GM21526 (cell line): Measurements from ENCODE around the gene PCYT1A.
A peak's percentile ranks its signal among the peaks of the same experiment; 100 is the strongest.

Source experiments
- ATAC-seq: cut with Tn5 transposase; IDR thresholded peaks from one replicate; pipeline ENCODE4 v1.9.1; 2021; ENCODE audit warnings: moderate library complexity; ENCODE audit not compliant: unreplicated experiment, low FRiP score

PCYT1A gene

DNA sequence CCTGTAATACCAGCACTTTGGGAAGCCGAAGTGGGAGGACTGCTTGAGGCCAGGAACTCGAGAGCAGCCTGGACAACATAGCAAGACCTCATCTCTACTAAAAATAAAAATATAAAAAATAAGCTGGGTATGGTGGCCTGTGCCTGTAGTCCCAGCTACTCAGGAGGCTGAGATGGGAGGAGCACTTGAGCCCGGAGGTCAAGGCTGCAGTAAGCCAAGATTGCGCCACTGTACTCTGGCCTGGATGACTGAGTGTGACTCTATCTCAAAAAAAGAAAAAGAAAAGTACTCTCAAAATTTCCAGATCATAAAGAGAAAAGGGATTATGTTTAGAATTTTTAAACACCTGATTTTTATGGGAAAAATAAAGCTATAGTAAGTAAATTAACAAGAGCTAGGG, 47.1 kb downstream of the PCYT1A start:
- no peak for ATAC-seq

DNA sequence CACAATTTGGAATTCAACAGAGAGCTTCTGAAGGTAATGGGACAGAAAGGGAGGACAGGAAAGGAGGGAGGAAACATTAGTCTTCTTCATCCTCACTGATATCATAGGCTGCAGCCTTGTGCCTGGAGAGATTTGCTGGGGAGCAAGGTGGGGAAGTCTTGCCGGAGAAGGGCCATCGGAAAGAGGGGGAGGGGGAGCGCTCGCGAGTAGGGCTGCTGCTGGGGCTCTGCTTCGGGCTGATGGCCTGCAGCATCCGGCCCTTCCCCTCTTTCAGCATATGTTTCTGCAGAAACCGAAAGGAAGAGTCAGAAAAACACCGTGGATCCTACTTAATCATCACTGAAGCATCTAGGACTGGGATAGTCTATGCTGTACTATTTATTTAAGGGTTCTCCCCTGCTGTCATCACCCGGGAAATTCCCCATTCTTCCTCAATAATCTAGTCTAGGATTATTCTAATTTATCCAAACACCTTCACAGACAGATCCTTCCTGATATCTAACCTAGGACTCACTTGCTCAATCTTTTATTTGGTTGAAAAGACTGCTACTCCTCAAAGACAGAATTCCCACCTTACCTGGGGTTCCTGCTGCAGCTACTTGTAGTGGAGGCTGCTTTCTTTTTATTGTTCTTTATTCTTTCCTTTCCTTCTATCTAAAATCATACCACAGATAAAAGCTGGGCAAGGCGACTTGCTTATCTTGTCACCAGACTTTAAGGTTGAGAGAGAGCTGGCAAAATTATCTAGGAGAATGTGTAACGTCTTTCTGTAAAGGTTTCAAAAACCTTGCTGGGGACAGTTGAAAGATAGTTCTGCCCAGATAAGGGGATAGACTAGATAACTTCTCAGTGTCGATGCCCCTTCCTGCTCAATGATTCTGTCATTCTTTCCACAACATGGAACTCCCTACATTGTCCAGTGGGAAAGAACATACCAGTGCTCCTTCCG, 48.6 kb downstream of the PCYT1A start:
- ATAC-seq, result no peak

DNA sequence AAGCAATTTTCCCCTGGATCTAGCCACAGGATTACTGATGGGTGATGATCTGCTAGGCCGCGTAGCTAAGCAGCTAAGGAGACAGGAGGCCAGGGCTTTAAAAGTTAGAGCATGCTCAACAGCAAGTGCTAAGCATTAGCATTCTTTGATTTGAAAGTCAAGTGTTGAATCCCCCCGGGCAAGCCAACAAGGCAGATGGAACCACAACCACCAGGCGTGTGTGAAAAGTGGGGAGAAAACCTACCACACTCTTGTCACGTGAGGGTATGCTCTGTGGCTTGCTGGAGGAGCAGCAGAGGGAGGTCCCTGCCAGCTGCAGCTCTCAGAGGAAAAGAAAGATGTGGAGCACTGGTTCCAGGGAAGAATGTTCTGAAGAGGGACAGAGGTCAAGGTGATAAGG, 50.3 kb downstream of the PCYT1A start:
- ATAC-seq, result no peak

DNA sequence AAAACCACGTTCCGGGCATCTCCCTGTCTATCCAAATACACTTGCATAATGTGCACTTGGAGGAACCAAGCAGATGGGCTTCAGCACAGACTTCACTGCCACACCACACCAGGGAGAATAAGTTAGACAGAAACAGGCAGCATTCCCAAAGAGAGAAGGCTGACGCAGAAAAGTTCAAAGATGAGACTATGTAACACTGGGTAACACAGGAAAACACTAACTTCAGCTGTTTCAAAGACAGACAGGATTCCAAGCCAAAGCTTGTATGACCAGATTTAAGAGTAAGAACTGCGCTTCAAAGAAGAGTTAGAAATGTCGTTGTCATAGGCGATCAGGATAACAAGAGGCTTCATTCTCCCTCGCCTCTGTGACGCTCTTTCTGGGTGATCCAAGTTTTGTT, 51.3 kb downstream of the PCYT1A start:
- ATAC-seq, result no peak

DNA sequence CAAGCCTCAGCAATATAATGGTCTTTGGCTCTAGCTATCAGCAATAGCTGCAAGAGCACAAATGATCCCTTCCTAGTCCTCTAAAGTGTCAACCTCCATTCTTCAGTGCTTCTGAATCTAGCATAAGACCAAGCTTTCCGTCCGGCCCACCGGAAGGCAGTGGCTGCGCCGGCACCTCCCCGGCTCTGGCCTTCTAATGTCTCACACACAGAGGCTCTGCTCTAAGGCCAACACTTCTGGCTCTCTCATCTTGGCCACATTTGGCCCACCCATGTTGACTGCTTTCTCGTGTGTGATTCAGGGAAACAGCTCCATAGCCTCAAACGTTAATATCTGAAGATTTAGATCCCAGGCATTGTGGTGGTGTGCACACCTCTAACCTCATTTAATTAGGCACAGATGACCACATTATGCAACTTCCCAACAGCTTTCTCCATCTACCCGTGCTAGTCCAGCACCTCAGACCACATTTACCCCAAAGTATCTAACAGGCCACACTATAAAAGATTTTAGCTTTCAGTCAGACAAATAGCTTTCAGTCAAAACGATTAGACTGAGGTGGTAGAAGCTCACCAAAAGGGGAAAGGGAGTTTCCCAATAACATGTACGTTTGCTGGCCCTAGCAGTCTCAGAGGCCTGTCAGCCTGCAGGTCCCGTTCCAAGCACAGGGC, 51.9 kb downstream of the PCYT1A start:
- no peak for ATAC-seq

DNA sequence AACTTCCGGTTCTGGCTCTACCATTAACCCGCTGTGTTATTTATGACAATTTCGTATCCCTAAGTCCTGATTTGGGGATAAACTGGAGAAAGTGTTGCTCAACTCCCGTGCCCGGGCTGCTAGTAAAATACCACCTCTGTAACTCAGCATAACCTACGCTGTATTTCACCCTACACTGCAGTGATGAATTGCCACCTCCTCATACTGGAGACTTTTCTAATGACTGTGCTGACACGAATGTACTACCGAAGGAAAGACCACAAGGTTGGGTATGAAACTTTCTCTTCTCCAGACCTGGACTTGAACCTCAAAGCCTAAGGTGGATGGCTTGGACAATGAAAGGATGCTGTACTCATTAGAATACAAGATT, 54.7 kb downstream of the PCYT1A start:
- ATAC-seq, result no peak

DNA sequence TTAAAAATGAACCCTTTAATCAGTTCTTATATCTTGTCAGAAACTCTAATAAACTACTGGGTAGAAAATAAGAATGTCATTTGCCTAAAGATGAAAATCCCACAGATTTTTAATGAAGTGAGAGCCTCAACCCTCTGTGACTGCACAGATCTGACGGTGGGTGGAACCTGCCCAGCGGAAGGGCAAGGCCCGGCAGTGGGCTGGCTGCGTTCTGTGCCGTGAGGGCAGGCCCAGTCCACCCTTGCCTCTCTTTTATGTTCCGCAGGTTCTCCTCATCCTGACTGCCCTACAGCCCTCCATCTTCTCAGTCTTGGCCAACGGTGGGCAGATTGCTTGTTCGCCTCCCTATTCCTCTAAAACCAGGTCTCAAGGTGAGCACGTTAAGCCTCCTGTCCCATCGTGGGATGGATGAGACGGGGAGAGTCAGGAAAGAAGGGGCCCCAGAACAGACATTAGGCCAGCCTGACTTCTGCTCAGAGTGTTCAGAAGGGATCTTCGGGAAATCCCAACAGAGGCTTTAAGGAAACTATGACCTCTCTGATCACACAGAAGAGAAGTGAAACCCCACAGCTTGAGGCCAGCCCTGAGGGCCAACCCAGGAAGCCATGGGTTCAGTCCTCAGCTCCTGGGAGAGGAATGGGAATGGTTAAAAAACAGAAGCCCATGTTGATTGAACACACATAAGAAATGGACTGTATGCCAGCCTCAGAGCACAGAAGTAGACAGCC, 55.2 kb downstream of the PCYT1A start:
- ATAC-seq, result no peak

DNA sequence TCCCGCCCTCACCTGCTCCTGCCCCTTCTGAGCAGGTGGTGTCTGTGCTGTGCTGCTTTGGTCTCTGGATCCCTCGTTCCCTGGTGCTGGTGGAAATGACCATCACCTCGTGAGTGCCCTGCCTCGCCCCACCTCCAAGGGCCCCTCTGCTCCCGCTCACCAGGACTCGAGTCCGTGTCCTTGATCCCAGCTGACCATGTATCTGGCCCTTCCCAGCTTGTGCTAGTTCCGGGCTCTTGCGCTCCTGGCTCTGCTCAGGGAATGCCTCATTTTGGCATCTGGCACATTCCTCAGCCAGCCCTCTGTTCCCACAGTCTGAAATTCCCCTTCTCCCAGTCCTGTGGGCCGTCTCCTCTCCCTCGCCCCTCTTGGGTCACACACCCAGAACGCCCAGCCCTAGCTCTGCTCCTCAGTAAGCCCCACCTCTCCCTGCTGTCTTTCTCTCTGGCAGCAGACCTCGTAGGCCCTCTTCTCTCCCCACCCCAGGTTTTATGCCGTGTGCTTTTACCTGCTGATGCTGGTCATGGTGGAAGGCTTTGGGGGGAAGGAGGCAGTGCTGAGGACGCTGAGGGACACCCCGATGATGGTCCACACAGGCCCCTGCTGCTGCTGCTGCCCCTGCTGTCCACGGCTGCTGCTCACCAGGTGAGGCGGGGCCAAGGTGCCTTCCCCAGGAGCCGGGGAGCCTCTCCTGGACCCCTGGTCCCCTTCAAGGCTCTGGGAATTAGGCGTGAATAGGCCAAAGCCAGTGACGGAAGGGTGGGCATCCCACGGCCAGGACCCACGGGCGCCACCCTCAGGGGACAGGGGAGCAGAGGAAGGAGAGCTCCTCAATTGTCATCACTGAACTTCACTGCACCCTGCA, 59.7 kb downstream of the PCYT1A start:
- ATAC-seq, result no peak

DNA sequence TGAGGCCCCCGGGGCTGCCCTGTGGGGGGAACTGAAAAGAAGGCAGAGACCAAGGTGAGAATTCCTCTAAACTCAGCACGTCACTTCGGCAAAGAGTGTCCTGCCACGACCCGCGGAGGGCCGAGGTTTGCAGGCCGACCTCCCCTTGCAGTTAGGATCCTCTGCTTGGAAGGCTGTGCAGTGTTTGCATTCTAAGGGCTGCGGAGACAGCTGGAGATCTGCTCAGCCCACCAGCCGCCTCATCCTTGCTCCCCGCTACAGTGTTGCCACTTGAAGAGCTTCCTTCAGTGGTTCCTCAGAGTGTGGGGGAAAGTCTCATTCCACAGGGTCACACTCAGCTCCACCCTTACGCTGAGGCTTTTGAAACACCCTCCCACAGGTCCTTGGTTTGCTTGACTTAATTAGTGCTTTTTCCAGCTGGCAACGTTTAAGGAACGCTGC, 60.4 kb downstream of the PCYT1A start:
- ATAC-seq, result no peak

DNA sequence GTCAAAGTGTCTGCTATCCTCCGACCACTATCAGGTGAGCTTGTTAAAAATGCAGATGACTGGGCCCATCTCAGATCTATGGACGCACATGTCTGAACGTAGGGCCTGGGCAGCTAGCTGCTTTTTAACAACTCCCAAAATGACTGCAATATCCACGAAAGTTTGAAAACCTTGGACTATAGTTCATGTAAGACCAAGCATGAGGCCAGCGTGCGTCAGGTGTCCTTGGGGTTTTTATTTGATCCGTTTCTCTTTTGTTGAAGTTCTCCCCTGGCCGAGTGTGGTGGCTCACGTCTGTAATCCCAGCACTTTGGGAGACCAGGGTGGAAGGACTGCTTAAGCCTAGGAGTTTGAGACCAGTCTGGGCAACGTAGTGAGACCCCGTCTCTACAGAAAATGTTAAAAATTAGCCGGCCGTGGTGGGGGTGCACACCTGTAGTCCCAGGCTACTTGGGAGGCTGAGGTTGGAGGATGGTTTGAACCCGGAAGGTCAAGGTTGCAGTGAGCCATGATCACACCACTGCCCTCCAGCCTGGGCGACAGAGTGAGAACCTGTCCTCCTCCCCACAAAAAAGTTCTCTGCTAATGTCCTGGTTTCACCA, 61.7 kb downstream of the PCYT1A start:
- ATAC-seq, result no peak

DNA sequence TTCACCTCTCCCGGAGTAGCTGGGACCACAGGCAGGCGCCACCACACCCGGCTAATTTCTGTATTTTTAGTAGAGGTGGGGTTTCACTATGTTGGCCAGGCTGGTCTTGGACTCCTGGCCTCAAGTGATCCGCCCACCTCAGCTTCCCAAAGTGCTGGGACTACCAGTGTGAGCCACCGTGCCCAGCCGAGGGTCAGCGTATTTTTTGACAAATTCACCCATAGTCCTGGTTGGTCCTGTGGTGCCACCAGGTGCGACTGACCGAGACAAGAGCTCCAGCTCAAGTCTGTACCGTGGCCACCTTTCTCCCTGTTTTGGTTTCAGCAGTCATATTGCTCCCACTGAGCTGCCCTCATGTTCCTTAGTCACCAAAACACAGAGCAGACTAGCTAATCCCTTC, 62.4 kb downstream of the PCYT1A start:
- ATAC-seq, result no peak

DNA sequence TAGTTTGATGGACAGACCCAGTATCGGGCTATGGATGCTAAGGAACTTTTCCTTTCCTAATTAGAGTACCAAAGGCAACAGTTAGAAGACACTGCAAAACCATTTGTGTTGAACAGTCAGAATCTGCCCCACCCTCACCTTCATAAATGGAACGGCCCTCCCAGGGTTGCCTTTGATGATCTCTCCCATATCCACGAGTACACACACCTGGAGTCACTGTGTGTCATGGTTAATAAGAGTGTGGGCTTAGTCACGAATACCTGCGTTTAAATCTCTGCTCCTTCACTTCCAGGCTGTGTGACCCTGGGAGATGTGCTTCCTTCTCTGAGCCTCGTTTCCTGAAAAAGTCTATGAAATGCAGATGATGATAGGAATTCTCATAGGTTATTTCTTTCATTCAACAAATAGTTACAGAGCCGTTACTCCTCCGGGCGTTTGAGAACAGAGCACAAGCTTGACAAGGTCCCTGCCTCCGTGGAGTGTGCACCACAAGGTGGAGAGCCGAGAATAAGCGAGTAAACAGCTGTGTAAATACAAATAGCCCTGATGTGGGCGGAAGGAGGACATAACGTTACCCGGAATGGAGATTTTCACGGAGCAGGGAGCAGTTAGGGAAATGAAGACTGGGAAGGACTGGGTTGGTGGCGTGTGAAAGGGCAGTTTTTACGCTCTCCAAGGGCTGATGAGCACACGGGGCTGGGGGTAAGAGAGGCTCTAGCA, 64.5 kb downstream of the PCYT1A start:
- ATAC-seq, result no peak

DNA sequence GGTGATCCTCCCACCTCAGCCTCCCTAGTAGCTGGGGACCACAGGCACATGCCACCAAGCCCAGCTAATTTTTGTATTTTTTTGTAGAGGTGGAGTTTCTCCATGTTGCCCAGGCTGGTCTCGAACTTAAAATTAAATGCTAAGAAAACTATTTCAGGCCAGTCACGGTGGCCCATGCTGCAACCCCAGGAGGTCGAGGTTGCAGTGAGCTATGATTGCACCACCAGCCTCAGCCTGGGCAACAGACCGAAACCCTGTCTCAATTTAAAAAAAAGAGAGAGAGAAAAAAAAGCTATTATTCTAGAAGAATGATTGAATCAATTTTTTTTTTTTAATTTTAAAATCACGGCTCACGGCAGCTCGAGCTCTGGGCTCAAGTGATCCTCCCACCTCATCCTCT, 66.5 kb downstream of the PCYT1A start:
- no peak for ATAC-seq

DNA sequence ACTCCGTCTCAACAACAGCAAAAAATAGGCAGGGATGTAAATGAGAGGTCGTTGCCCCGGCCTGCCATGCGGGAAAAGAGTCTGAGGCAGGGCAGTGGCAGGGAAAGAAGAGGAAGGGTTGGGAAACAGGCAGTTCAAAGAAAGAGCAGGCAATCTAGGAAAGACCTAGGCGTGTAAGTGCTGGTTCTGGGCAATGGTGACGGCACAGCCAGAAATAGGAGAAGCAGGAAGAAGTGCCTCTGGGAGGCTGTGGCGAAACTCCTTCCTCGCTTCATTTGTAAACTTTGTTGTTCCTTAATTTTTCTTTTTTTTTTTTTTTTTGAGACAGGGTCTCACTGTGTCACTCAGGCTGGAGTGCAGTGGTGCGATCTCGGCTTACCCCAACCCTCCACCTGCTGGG, 66.9 kb downstream of the PCYT1A start:
- ATAC-seq, result no peak

DNA sequence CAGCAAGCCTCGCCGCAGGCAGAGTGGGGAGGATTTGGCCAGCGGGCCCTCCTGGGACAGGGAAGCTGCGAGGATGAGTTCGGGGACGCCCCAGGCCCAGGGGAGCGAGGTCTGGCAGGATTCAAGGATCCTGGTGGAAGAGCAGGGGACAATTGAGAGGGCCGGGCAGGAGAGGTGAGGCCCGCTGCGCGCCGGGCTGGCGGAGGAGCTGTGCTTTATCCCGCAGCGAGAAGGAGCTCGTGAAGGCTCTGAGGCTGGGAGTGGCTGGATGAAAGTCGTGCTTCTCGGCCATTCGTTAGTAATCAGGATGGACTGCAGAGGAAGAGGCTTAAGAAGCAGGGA, 67.6 kb downstream of the PCYT1A start:
- ATAC-seq, result no peak

DNA sequence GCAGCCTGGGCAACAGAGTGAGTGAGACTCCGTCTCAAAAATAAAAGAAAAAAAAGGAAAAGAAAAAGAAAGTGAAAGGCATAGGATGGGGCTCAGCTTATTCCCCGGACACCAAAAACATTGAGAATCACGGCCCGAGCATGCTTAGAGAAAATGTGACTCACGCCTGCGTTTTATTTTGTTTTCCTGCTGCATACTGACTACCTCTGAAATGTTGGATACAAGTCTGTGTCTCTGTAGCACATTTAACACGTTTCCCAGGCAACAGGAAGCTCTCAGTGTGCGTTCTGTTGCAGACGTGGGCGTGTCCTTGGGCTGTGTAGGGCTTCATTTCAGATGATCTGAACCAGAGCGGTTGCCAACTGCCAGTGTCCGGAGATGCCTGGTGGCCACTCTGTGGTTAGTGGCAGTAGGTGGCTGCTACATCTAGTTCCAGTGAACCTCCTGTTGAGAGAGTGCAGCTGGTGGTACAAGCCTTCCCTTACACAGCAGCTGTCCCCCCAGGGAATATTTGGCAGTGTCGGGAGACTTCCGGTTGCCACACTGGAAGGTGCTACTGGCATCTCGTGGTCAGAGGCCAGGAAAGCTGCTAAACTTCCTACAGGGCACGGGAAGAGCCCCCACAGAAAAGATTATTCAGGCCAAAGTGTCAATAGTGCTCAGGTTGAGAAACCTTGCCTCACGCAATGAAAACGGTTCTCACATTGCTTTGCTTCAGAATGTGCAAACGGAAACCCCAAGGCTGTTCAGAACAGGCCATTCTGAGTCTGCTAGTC, 68.1 kb downstream of the PCYT1A start:
- peak; percentile 50 for ATAC-seq

DNA sequence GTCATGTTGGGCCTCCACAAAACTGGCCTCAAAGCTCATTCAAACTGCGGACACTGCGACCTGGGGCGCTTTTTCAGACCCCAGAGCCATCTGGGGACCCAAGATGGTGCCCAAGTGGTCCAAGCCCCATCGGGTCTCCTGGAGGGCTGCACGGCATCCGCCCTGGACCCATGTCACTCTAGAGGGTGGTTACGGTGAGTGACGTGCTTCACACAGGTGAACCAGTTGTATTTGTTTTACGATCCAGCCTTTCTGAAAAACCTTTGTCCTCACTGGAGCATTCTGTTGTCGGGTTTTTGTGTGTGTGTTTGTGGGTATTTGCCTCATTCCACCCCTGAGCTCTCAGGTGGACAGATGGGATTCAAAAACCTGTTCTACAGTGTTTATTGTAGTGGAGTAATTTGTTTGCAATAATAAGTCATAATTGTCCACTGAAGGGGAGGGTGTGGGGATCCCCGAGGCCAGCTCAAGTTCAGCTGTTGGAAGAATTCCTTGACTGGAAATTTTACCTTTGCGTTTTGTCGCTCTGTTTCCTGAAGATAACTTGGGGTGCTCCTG, 69.3 kb downstream of the PCYT1A start:
- no peak for ATAC-seq
